Measurements from ENCODE around the gene RFX2. TPM values are rescaled to one million over a fixed set of nuclear protein-coding genes. Genes with fewer than 3 reads are reported as not detected.

RFX2 gene
- total RNA-seq, 6 experiments from 2014 or later: 1.6 to 2.9 (median 1.9) TPM

DNA sequence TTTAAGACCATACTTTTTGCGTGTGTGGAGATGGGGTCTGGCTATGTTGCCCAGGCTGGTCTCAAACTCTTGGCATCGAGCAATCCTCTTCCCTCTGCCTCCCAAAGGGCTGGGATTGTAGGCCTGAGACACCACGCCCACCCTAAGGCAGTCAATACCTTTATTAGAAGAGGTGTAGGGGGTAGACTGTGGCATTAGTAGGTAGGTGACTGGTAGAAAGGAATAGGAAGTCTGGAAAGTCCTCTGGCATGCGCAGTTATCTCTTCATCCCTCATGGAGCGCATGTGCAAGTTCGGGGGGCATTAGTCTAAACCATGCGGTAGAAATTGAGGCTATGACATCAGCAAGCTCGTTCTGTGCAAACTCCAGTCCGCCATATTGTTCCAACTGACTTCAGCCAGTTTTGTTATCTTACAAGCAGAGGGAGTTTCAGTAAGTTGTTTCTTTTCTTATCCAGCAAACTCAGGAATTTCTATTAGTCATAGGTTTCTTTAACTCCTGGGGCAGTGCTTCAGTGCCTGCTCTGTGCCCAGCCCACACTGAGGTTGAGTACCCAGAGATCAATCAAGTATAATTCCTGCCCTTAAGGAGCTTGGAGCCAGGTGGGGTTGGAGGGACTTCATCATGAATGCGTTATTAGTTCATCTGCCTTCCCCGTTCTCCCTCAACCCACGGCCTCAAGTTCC lies 125.1 kb downstream of the RFX2 start:
- 94% methylated on average over 4 of the region's 12 CpGs for WGBS (ENCODE audit: insufficient coverage, low coverage, low lambda C conversion rate, missing lambda C conversion rate)
- Histone ChIP-seq H3K36me3 (no peaks in the 10 kb centered on the region), H3K27me3 (no peaks in the 10 kb centered on the region), H3K27ac (no peak overlapping the region), H3K4me1 (peaks cover 0 to 29% (median 7%) of the 10 kb centered on the region in 4 donors), H3K4me3 (no peak overlapping the region), H3K9me3 (no peaks in the 10 kb centered on the region)
- intact Hi-C loops (cut with DNase I): loop anchor here (5.0 kb wide), 1 partner anchor 37 kb away; no protein-coding TSS in a partner anchor
- ATAC-seq: no peak
- DNase-seq: no peak
- TF ChIP-seq CTCF (IDR thresholded peaks at IDR 0.05) (no peak), POLR2A (IDR thresholded peaks at IDR 0.05) (no peak)

- no peaks in the 10 kb centered on the region for H3K36me3 ChIP-seq
- no peaks in the 10 kb centered on the region for H3K9me3 ChIP-seq
- H3K27ac ChIP-seq: no peak overlapping the region
- ATAC-seq (no peak), DNase-seq (no peak)
- TF ChIP-seq POLR2A (IDR thresholded peaks at IDR 0.05): no peak
- TF ChIP-seq CTCF (IDR thresholded peaks at IDR 0.05): no peak
- H3K27me3 ChIP-seq: no peaks in the 10 kb centered on the region
- 50% methylated on average over 1 of the region's 4 CpGs for WGBS (ENCODE audit: insufficient coverage, low coverage, low lambda C conversion rate, missing lambda C conversion rate)
- no peak overlapping the region for H3K4me3 ChIP-seq
- H3K4me1 ChIP-seq: peaks cover 0 to 35% (median 7%) of the 10 kb centered on the region in 4 donors
- intact Hi-C loops (cut with DNase I): no loop called here
Measured at GRCh38 chr19:5984600-5984999, 125.7 kb downstream of the RFX2 start.

- H3K4me1 ChIP-seq: peaks cover 0 to 46% (median 7%) of the 10 kb centered on the region in 4 donors
- intact Hi-C loops (cut with DNase I): no loop called here
- no peaks in the 10 kb centered on the region for H3K27me3 ChIP-seq
- 10% methylated on average over 9 of the region's 14 CpGs for WGBS (ENCODE audit: insufficient coverage, low coverage, low lambda C conversion rate, missing lambda C conversion rate)
- DNase-seq (no peak), ATAC-seq (peak in 3 of 4 donors; percentile 4 to 30 (median 13))
- no peaks in the 10 kb centered on the region for H3K36me3 ChIP-seq
- H3K27ac ChIP-seq: peak overlapping the region in 1 of 3 donors; percentile 63
- H3K4me3 ChIP-seq: no peak overlapping the region
- TF ChIP-seq CTCF (IDR thresholded peaks at IDR 0.05): no peak
- no peak for TF ChIP-seq POLR2A (IDR thresholded peaks at IDR 0.05)
- H3K9me3 ChIP-seq: no peaks in the 10 kb centered on the region
Measured at GRCh38 chr19:5983367-5983955, 126.8 kb downstream of the RFX2 start.

DNA sequence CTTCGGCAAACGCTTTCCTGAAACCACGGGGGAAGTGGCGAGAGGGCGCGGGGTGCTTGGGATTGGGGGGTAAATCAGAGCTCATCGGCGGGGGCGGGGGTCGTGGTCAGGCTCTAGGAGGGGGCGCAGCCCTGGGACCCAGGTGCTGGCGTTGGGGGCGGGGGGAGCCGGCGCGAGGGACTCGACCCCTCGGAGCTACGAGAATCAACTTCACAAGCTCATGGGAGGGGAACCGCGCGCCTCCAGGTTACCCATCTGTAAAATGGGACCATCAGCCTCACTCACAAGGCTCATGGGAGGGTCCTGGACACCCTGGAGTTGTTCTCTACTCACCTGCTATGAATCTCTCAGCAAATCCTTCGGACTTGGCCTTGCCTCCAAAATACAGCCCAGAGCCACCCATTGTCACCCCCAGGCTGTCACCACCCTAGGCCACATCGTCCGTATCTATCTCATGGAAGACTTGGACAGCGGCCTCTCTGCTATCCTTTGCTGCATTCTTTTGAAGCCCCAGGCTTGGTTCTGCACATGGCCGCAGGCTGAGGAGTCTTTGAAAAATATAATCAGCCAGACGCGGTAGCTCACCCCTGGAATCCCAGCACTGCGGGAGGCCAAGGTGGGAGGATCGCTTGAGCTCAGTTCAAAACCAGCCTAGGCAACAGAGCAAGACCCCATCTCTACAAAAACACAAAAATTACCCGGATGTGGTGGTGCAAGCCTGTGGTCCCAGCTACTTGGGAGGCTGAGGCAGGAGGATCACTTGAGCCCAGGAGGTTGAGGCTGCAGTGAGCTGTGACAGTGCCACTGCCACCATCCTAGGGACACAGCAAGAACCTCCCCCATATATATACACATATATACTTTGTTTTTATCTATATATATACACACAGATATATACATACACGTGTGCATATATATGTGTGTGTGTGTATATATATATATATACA lies 131.4 kb downstream of the RFX2 start:
- H3K36me3 ChIP-seq: no peaks in the 10 kb centered on the region
- 52% methylated on average over 11 of the region's 33 CpGs for WGBS (ENCODE audit: insufficient coverage, low coverage, low lambda C conversion rate, missing lambda C conversion rate)
- peaks cover 0 to 55% (median 10%) of the 10 kb centered on the region in 4 donors for H3K4me1 ChIP-seq

More for the DNA sequence above, 131.4 kb downstream of the RFX2 start:
- DNase-seq: no peak
- no peak for ATAC-seq
- intact Hi-C loops (cut with DNase I): no loop called here
- no peaks in the 10 kb centered on the region for H3K27me3 ChIP-seq
- TF ChIP-seq POLR2A (IDR thresholded peaks at IDR 0.05) (no peak), CTCF (IDR thresholded peaks at IDR 0.05) (no peak)
- H3K4me3 ChIP-seq: peak overlapping the region; percentile 78 to 92 (median 89)
- H3K9me3 ChIP-seq: no peaks in the 10 kb centered on the region
- H3K27ac ChIP-seq: peak overlapping the region; percentile 77 to 85 (median 84)

Data from right lobe of liver (tissue), 6 donors.